ENCODE data around the gene SNRPD2.

DNA sequence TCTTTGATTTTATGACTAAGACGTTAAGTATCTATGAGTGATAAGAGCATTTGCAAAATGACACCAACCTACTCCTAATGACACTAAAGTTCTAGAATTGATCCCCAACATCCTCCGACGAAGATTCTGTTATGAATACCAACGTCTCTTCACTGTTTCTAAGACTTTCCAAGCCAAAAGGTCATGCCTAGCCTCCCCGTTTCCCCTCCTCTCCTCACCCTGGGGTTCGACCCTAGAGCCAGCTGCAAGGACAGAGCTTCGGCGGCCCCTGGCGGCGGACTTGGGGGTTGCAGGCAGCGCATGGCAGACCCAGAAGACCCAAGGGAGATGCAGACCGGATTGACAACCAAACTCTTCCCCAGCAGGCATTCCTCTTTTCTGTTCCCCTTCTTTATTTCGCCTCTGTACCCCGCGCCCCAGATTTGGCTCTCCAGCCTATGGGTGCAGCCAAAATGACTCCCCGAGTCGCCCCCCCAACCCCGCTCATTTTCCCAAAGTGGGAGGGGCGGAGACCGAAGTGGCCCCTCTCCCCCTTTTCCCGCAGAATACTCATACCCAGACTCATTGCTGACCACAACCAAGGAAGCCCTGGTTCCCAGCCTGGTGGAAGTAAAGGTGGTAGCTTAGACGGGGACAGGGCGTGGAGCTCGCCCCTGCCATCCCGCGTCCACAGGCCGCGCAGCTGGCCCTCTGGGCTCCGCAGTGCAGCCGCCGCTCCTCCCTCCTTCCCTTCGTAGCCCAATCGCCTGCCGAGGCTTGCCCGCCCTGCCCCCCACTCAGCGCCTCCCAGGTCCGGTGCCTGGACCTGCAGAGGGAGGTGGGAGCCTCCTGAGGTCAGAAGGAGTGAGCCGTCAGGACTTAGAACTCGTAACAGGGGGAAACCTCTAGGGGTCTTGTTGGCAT, 48.5 kb downstream of the SNRPD2 start:
- no peak for TF ChIP-seq POLR2A (IDR thresholded peaks at IDR 0.05)
- TF ChIP-seq, protein P1, sequence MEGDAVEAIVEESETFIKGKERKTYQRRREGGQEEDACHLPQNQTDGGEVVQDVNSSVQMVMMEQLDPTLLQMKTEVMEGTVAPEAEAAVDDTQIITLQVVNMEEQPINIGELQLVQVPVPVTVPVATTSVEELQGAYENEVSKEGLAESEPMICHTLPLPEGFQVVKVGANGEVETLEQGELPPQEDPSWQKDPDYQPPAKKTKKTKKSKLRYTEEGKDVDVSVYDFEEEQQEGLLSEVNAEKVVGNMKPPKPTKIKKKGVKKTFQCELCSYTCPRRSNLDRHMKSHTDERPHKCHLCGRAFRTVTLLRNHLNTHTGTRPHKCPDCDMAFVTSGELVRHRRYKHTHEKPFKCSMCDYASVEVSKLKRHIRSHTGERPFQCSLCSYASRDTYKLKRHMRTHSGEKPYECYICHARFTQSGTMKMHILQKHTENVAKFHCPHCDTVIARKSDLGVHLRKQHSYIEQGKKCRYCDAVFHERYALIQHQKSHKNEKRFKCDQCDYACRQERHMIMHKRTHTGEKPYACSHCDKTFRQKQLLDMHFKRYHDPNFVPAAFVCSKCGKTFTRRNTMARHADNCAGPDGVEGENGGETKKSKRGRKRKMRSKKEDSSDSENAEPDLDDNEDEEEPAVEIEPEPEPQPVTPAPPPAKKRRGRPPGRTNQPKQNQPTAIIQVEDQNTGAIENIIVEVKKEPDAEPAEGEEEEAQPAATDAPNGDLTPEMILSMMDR (IDR thresholded peaks at IDR 0.05) = peak; percentile 98 to 99 (median 98)

Measured in breast epithelium (tissue), 3 donors.